ENCODE data around the gene MRPS16. TPM values are rescaled to one million over a fixed set of nuclear protein-coding genes. Genes with fewer than 3 reads are reported as not detected.
A peak's percentile ranks its signal among the peaks of the same experiment; 100 is the strongest.

Gene MRPS16
- total RNA-seq, 1 donor from 2014 or later, result 78.6 TPM

DNA sequence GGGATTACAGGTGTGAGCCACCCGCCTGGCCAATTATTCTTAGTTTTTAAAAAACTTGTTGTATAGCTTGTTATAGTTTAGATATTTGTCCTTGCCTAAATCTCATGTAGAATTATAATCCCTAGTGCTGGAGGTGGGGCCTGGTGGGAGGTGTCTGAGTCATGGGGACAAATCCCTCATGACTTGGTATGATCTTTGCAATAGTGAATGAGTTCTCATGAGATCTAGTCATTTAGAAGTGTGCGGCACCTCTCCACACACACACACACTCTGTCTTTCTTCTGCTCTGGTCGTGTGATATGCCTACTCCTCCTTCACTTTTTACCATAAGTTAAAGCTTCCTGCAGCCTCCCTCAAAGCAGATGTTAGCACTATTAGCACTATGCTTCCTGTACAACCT is 47.4 kb downstream of the MRPS16 start:
- Mint-ChIP-seq H3K9me3 (ENCODE audit: unreplicated experiment) (peaks cover 6% of the 10 kb centered on the region), H3K27me3 (ENCODE audit: unreplicated experiment) (peaks cover 3% of the 10 kb centered on the region)
- TF ChIP-seq CTCF (IDR thresholded peaks at IDR 0.05; ENCODE audit: unreplicated experiment), result no peak

More for the DNA sequence above, 47.4 kb downstream of the MRPS16 start:
- DNase-seq (ENCODE audit: low spot score), result no peak
- Mint-ChIP-seq H3K27ac (ENCODE audit: unreplicated experiment) (no peak overlapping the region), H3K4me3 (ENCODE audit: unreplicated experiment) (peak overlapping the region; percentile 65), H3K36me3 (ENCODE audit: low read depth, unreplicated experiment) (peaks cover 49% of the 10 kb centered on the region), H3K4me1 (ENCODE audit: unreplicated experiment) (no peaks in the 10 kb centered on the region)

Other genes with a start within 250 kb of the MRPS16 start
- 20.4 TPM for gene P4HA1, start 155.8 kb downstream of the MRPS16 start, total RNA-seq (ENCODE audit: unreplicated experiment)
- 2.3 TPM for gene NUDT13, start 142.2 kb downstream of the MRPS16 start, total RNA-seq (ENCODE audit: unreplicated experiment)
- gene ECD, start 84.6 kb downstream of the MRPS16 start, total RNA-seq (ENCODE audit: unreplicated experiment), result 38.5 TPM
- gene FAM149B1, start 84.5 kb downstream of the MRPS16 start, total RNA-seq (ENCODE audit: unreplicated experiment), result 24.8 TPM
- 24.5 TPM for gene DNAJC9, start 5.4 kb downstream of the MRPS16 start, total RNA-seq (ENCODE audit: unreplicated experiment)
- 1.7 TPM for gene CFAP70, start 106.2 kb upstream of the MRPS16 start, total RNA-seq (ENCODE audit: unreplicated experiment)
- gene ANXA7, start 161.4 kb upstream of the MRPS16 start, total RNA-seq (ENCODE audit: unreplicated experiment), result 92.6 TPM
- gene MSS51, start 180.9 kb upstream of the MRPS16 start, total RNA-seq (ENCODE audit: unreplicated experiment), result 2.0 TPM
- gene PPP3CB, start 243.4 kb upstream of the MRPS16 start, total RNA-seq (ENCODE audit: unreplicated experiment), result 18.5 TPM

Measured in endothelial cell (in vitro differentiated cells).